HepG2 (cell line): ENCODE measurements around the gene RHOC. TPM values are rescaled to one million over a fixed set of nuclear protein-coding genes. Genes with fewer than 3 reads are reported as not detected.

Experiments used
- ARNTL ChIP-seq: sonication (generic); formaldehyde crosslinking; IDR thresholded peaks from 2 replicates; pipeline ENCODE4 v1.4.0; 2020; ENCODE audit warnings: mild to moderate bottlenecking, missing genetic modification reagents
- BCL3 ChIP-seq: sonication (generic); formaldehyde crosslinking; IDR thresholded peaks from 2 replicates; pipeline ENCODE4 v1.5.1; 2020; ENCODE audit warnings: mild to moderate bottlenecking, missing genetic modification reagents, moderate library complexity
- CBX5 ChIP-seq: sonication (generic); formaldehyde crosslinking; IDR thresholded peaks from 2 replicates; pipeline ENCODE4 v1.4.0; 2020; ENCODE audit warnings: missing genetic modification reagents, borderline replicate concordance
- FOSL2 ChIP-seq: sonication (generic); formaldehyde crosslinking; IDR thresholded peaks from 2 replicates; pipeline ENCODE4 v1.4.0; 2020; ENCODE audit warnings: missing genetic modification reagents
- FOXC1 ChIP-seq: sonication (generic); formaldehyde crosslinking; IDR thresholded peaks from 2 replicates; pipeline ENCODE4 v1.8.0; 2022; ENCODE audit warnings: mild to moderate bottlenecking, missing genetic modification reagents, borderline replicate concordance
- IRF9 ChIP-seq: sonication (generic); formaldehyde crosslinking; IDR thresholded peaks from 2 replicates; pipeline ENCODE4 v1.8.0; 2022; ENCODE audit warnings: missing genetic modification reagents, mild to moderate bottlenecking, borderline replicate concordance
- POLR2AphosphoS2 ChIP-seq: IDR thresholded peaks from 2 replicates; pipeline ENCODE4 v1.6.1; 2011; ENCODE audit warnings: low read depth, low read length, improper control_type of control experiment
- SP5 ChIP-seq: IDR thresholded peaks from 2 replicates; pipeline ENCODE4 v1.6.1; 2016; ENCODE audit warnings: low read depth, borderline replicate concordance
- SRSF9 ChIP-seq: fragments of 200-400 bp; formaldehyde crosslinking; IDR thresholded peaks from 2 replicates; pipeline ENCODE4 v1.6.1; 2018; ENCODE audit warnings: borderline replicate concordance, mild to moderate bottlenecking, low read depth, low read length; ENCODE audit not compliant: insufficient read depth, poor library complexity, severe bottlenecking
- TAF15 ChIP-seq: fragments of 200-400 bp; formaldehyde crosslinking; IDR thresholded peaks from one replicate; pipeline ENCODE4 v1.6.1; 2018; ENCODE audit warnings: mild to moderate bottlenecking, low read depth, low read length; ENCODE audit not compliant: poor library complexity, severe bottlenecking
- TBX3 ChIP-seq: fragments of 450-650 bp; IDR thresholded peaks from 2 replicates; pipeline ENCODE4 v1.6.1; 2017; ENCODE audit warnings: antibody characterized with exemption, mild to moderate bottlenecking, inconsistent platforms, borderline replicate concordance
- XRCC5 ChIP-seq: fragments of 200-400 bp; formaldehyde crosslinking; optimal IDR thresholded peaks from 2 replicates; pipeline ENCODE3; 2017; ENCODE audit warnings: mild to moderate bottlenecking, low read length
- ZKSCAN5 ChIP-seq: sonication (generic); formaldehyde crosslinking; IDR thresholded peaks from 2 replicates; pipeline ENCODE4 v1.5.1; 2020; ENCODE audit warnings: mild to moderate bottlenecking, missing genetic modification reagents
- ZNF280B ChIP-seq: sonication (generic); formaldehyde crosslinking; IDR thresholded peaks from 2 replicates; pipeline ENCODE4 v1.5.0; 2020; ENCODE audit warnings: missing genetic modification reagents, mild to moderate bottlenecking, borderline replicate concordance
- ZNF317 ChIP-seq: sonication (generic); formaldehyde crosslinking; IDR thresholded peaks from 2 replicates; pipeline ENCODE4 v1.5.0; 2020; ENCODE audit warnings: mild to moderate bottlenecking, missing genetic modification reagents
- ZNF547 ChIP-seq: sonication (generic); formaldehyde crosslinking; IDR thresholded peaks from 2 replicates; pipeline ENCODE4 v1.5.1; 2020; ENCODE audit warnings: mild to moderate bottlenecking, missing genetic modification reagents
- ZNF616 ChIP-seq: sonication (generic); formaldehyde crosslinking; IDR thresholded peaks from 2 replicates; pipeline ENCODE4 v1.5.0; 2020; ENCODE audit warnings: low read depth, mild to moderate bottlenecking, missing genetic modification reagents
- ZNF709 ChIP-seq: sonication (generic); formaldehyde crosslinking; IDR thresholded peaks from 2 replicates; pipeline ENCODE4 v1.5.0; 2020; ENCODE audit warnings: mild to moderate bottlenecking, missing genetic modification reagents
- ZSCAN25 ChIP-seq: sonication (generic); formaldehyde crosslinking; IDR thresholded peaks from 2 replicates; pipeline ENCODE4 v1.8.0; 2022; ENCODE audit warnings: mild to moderate bottlenecking, missing genetic modification reagents
- polyA plus RNA-seq, 8 experiments: library from polyadenylated mRNA; depleted of rRNA in 3 of 8; stranded (reverse) in 7 of 8; unstranded in 1 of 8; fragments of >200 nt; fragmentation: Illumina TruSeq in 4 of 8; extraction: Trizol in 4 of 8; gene quantifications; 2 replicates each; pipeline versions ENCODE4 v1.2.1 to v1.2.3, GENCODE V29; 2011 to 2016; ENCODE audit warnings: low read depth in 4 of 8, missing spikeins in 1 of 8, mixed read lengths in 1 of 8; ENCODE audit not compliant: insufficient read depth in 1 of 8
- total RNA-seq, 5 experiments: library from RNA; depleted of rRNA; stranded (reverse); fragments of >200 nt; fragmentation: Illumina TruSeq; extraction: Trizol; gene quantifications; 2 replicates each; pipeline ENCODE4 v1.2.3, GENCODE V29; 2016; ENCODE audit warnings: low read depth in 1 of 5
- TF ChIP-seq, protein P1 (sequence below): sonication (generic); formaldehyde crosslinking; IDR thresholded peaks from 2 replicates; pipeline ENCODE4 v1.4.0; 2020; ENCODE audit warnings: missing genetic modification reagents, borderline replicate concordance
- TF ChIP-seq, protein P2 (sequence below): sonication (generic); formaldehyde crosslinking; IDR thresholded peaks from 2 replicates; pipeline ENCODE4 v1.4.0; 2020; ENCODE audit warnings: mild to moderate bottlenecking, missing genetic modification reagents

The RHOC gene
- total and polyA plus RNA-seq, 2 of the 13 experiments (the other 11 are each of a cell fraction or from before 2014, with no cell fraction given), result 64.3 to 182 TPM

GRCh38 chr1:112704934-112705627 is 1.8 kb downstream of the RHOC start (continued):
- TF ChIP-seq CBX5 (CRISPR knock-in tag) (0 out of 2 replicates have a peak, but pooled peaks have one; percentile 19), SP5 (0 out of 2 replicates have a peak, but pooled peaks have one; percentile 3), ZNF616 (CRISPR knock-in tag) (no peak), ZNF317 (0 out of 2 replicates have a peak, but pooled peaks have one; percentile 19), BCL3 (CRISPR knock-in tag) (peak; percentile 74; the same call in 1 of the 2 replicates), XRCC5 (peak; percentile 13), FOSL2 (CRISPR knock-in tag) (peak; percentile 91), SRSF9 (no peak), ARNTL (CRISPR knock-in tag) (0 out of 2 replicates have a peak, but pooled peaks have one; percentile 21), ZKSCAN5 (peak; percentile 61; the same call in 1 of the 2 replicates), TAF15 (no peak), ZNF709 (CRISPR knock-in tag) (0 out of 2 replicates have a peak, but pooled peaks have one; percentile 27), ZSCAN25 (CRISPR knock-in tag) (peak; percentile 58; the same call in 1 of the 2 replicates), TBX3 (peak; percentile 29; the same call in 1 of the 2 replicates), ZNF547 (CRISPR knock-in tag) (peak; percentile 71; the same call in 1 of the 2 replicates), FOXC1 (CRISPR knock-in tag) (0 out of 2 replicates have a peak, but pooled peaks have one; percentile 59), IRF9 (CRISPR knock-in tag) (0 out of 2 replicates have a peak, but pooled peaks have one; percentile 54), POLR2AphosphoS2 (peak; percentile 62; the same call in 1 of the 2 replicates), ZNF280B (CRISPR knock-in tag) (0 out of 2 replicates have a peak, but pooled peaks have one; percentile 42)
- TF ChIP-seq, protein P1, sequence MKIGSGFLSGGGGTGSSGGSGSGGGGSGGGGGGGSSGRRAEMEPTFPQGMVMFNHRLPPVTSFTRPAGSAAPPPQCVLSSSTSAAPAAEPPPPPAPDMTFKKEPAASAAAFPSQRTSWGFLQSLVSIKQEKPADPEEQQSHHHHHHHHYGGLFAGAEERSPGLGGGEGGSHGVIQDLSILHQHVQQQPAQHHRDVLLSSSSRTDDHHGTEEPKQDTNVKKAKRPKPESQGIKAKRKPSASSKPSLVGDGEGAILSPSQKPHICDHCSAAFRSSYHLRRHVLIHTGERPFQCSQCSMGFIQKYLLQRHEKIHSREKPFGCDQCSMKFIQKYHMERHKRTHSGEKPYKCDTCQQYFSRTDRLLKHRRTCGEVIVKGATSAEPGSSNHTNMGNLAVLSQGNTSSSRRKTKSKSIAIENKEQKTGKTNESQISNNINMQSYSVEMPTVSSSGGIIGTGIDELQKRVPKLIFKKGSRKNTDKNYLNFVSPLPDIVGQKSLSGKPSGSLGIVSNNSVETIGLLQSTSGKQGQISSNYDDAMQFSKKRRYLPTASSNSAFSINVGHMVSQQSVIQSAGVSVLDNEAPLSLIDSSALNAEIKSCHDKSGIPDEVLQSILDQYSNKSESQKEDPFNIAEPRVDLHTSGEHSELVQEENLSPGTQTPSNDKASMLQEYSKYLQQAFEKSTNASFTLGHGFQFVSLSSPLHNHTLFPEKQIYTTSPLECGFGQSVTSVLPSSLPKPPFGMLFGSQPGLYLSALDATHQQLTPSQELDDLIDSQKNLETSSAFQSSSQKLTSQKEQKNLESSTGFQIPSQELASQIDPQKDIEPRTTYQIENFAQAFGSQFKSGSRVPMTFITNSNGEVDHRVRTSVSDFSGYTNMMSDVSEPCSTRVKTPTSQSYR (CRISPR knock-in tag), result peak; percentile 68; the same call in 1 of the 2 replicates
- TF ChIP-seq, protein P2, sequence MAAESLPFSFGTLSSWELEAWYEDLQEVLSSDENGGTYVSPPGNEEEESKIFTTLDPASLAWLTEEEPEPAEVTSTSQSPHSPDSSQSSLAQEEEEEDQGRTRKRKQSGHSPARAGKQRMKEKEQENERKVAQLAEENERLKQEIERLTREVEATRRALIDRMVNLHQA (CRISPR knock-in tag), result no peak
